ENCODE measurements around the gene DPM1. TPM values are rescaled to one million over a fixed set of nuclear protein-coding genes. Genes with fewer than 3 reads are reported as not detected.

Gene DPM1
- total RNA-seq, 4 donors from 2014 or later = 48.8 to 83.1 (median 60.2) TPM

GRCh38 chr20:50885781-50886180 lies 72.6 kb downstream of the DPM1 start:
- 88 to 96% methylated on average over 5 of the region's 5 CpGs for WGBS, 2 donors
- H3K27ac ChIP-seq = no peak overlapping the region
- intact Hi-C loops (cut with DNase I) = no loop called here
- H3K27me3 ChIP-seq = no peaks in the 10 kb centered on the region
- DNase-seq = no peak
- no peaks in the 10 kb centered on the region for H3K9me3 ChIP-seq
- peaks cover 0 to 4% of the 10 kb centered on the region in 2 donors for H3K36me3 ChIP-seq
- no peak overlapping the region for H3K4me3 ChIP-seq (replicated peaks in 1 of 3)
- no peak for TF ChIP-seq POLR2A (IDR thresholded peaks at IDR 0.05)
- TF ChIP-seq CTCF (IDR thresholded peaks at IDR 0.05) = no peak
- H3K4me1 ChIP-seq = peaks cover 0 to 6% of the 10 kb centered on the region in 2 donors

- H3K27ac ChIP-seq = no peak overlapping the region
- DNase-seq = no peak
- H3K4me1 ChIP-seq = peaks cover 0 to 6% of the 10 kb centered on the region in 2 donors
- H3K9me3 ChIP-seq = no peaks in the 10 kb centered on the region
- 67 to 88% methylated on average over 5 to 7 of the region's 7 CpGs for WGBS, 2 donors
- intact Hi-C loops (cut with DNase I) = no loop called here
- no peak for TF ChIP-seq POLR2A (IDR thresholded peaks at IDR 0.05)
- no peak for TF ChIP-seq CTCF (IDR thresholded peaks at IDR 0.05)
- H3K4me3 ChIP-seq (replicated peaks in 1 of 3) = no peak overlapping the region
- no peaks in the 10 kb centered on the region for H3K27me3 ChIP-seq
- peaks cover 0 to 4% of the 10 kb centered on the region in 2 donors for H3K36me3 ChIP-seq
Measured at GRCh38 chr20:50885068-50885467, 73.3 kb downstream of the DPM1 start.

Other genes with a start within 250 kb of the DPM1 start
- 10 to 100 TPM; 14.3 to 18.1 (median 17.7) TPM for gene PARD6B, start 227.0 kb downstream of the DPM1 start, total RNA-seq
- 10 to 100 TPM in 3 of 4 donors, 1 to 10 TPM in 1; 6.6 to 15.7 (median 13.1) TPM for gene BCAS4, start 163.5 kb downstream of the DPM1 start, total RNA-seq
- 10 to 100 TPM; 55.5 to 68.9 (median 63.5) TPM for gene ADNP, start 27.1 kb downstream of the DPM1 start, total RNA-seq
- gene MOCS3, start 286 bp upstream of the DPM1 start, total RNA-seq = 1 to 10 TPM; 6.7 to 7.8 (median 7.6) TPM
- under 1 TPM in 1 of 4 donors, not detected in 3; 0.13 TPM for gene KCNG1, start 64.6 kb upstream of the DPM1 start, total RNA-seq

Measured in thyroid gland (tissue), 4 donors.